Chondrocyte (in vitro differentiated cells): Measurements from ENCODE around the gene SDSL. TPM values are rescaled to one million over a fixed set of nuclear protein-coding genes. Genes with fewer than 3 reads are reported as not detected.

Experiments used
- DNase-seq: peaks from one replicate; pipeline ENCODE4 v3.0.0; 2021; ENCODE audit warnings: mixed read lengths, low spot score
- H3K27ac Mint-ChIP-seq: one replicate; pipeline ENCODE4 v1.8.0; 2021; ENCODE audit warnings: mild to moderate bottlenecking, moderate library complexity, mixed read lengths; ENCODE audit not compliant: unreplicated experiment
- H3K27me3 Mint-ChIP-seq: 2 replicates; pipeline ENCODE4 v1.8.0; 2021; ENCODE audit warnings: low read depth, mixed read lengths
- H3K36me3 Mint-ChIP-seq: 2 replicates; pipeline ENCODE4 v1.8.0; 2021; ENCODE audit warnings: low read depth, mixed read lengths
- H3K4me1 Mint-ChIP-seq: 2 replicates; pipeline ENCODE4 v1.8.0; 2021; ENCODE audit warnings: low read depth, mild to moderate bottlenecking, mixed read lengths
- H3K4me3 Mint-ChIP-seq: one replicate; pipeline ENCODE4 v1.8.0; 2021; ENCODE audit warnings: mild to moderate bottlenecking, moderate library complexity, mixed read lengths; ENCODE audit not compliant: unreplicated experiment
- H3K9me3 Mint-ChIP-seq: 2 replicates; pipeline ENCODE4 v1.8.0; 2021; ENCODE audit warnings: low read depth, mixed read lengths
- CTCF ChIP-seq: fragments of 200-600 bp; sonication (generic); IDR thresholded peaks from 2 replicates; pipeline ENCODE4 v1.5.0; 2021; ENCODE audit warnings: antibody characterized with exemption, mild to moderate bottlenecking, moderate library complexity
- total RNA-seq: library from RNA; stranded (reverse); gene quantifications from 3 replicates; pipeline ENCODE4 v1.2.1, GENCODE V29; 2021

SDSL gene
- total RNA-seq, 1 donor from 2014 or later, result 8.4 TPM

- Mint-ChIP-seq H3K27ac (no peak overlapping the region), H3K4me3 (no peak overlapping the region), H3K4me1 (peaks cover 26% of the 10 kb centered on the region), H3K36me3 (no peaks in the 10 kb centered on the region), H3K9me3 (no peaks in the 10 kb centered on the region), H3K27me3 (peaks cover 56% of the 10 kb centered on the region)
- DNase-seq, result no peak
- TF ChIP-seq CTCF, result no peak
These were observed 42.2 kb downstream of the SDSL start for GRCh38 chr12:113464452-113464775.

- peaks cover 58% of the 10 kb centered on the region for H3K27me3 Mint-ChIP-seq
These were observed 42.9 kb downstream of the SDSL start for GRCh38 chr12:113464852-113465719.

GRCh38 chr12:113465808-113466453 lies 43.8 kb downstream of the SDSL start:
- H3K27ac Mint-ChIP-seq, result no peak overlapping the region
- peaks cover 57% of the 10 kb centered on the region for H3K27me3 Mint-ChIP-seq
- no peak overlapping the region for H3K4me3 Mint-ChIP-seq

More at GRCh38 chr12:113464852-113465719, 42.9 kb downstream of the SDSL start:
- Mint-ChIP-seq H3K4me1 (peaks cover 26% of the 10 kb centered on the region), H3K36me3 (no peaks in the 10 kb centered on the region), H3K27ac (no peak overlapping the region), H3K4me3 (peak overlapping the region; percentile 49), H3K9me3 (no peaks in the 10 kb centered on the region)
- no peak for DNase-seq
- peak; percentile 15 for TF ChIP-seq CTCF

GRCh38 chr12:113466454-113467141 lies 44.4 kb downstream of the SDSL start:
- H3K27ac Mint-ChIP-seq, result no peak overlapping the region
- no peak for TF ChIP-seq CTCF
- peaks cover 58% of the 10 kb centered on the region for H3K27me3 Mint-ChIP-seq
- H3K36me3 Mint-ChIP-seq, result no peaks in the 10 kb centered on the region
- DNase-seq, result no peak
- H3K4me1 Mint-ChIP-seq, result peaks cover 30% of the 10 kb centered on the region
- H3K9me3 Mint-ChIP-seq, result no peaks in the 10 kb centered on the region
- H3K4me3 Mint-ChIP-seq, result peak overlapping the region; percentile 33

More at GRCh38 chr12:113465808-113466453, 43.8 kb downstream of the SDSL start:
- Mint-ChIP-seq H3K4me1 (peaks cover 29% of the 10 kb centered on the region), H3K9me3 (no peaks in the 10 kb centered on the region), H3K36me3 (no peaks in the 10 kb centered on the region)
- no peak for DNase-seq
- no peak for TF ChIP-seq CTCF

GRCh38 chr12:113467142-113467501 lies 44.9 kb downstream of the SDSL start:
- H3K27me3 Mint-ChIP-seq, result peaks cover 63% of the 10 kb centered on the region
- peaks cover 34% of the 10 kb centered on the region for H3K4me1 Mint-ChIP-seq

More at GRCh38 chr12:113467142-113467501, 44.9 kb downstream of the SDSL start:
- no peaks in the 10 kb centered on the region for H3K36me3 Mint-ChIP-seq
- H3K9me3 Mint-ChIP-seq, result no peaks in the 10 kb centered on the region
- TF ChIP-seq CTCF, result no peak
- H3K27ac Mint-ChIP-seq, result no peak overlapping the region
- peak overlapping the region; percentile 33 for H3K4me3 Mint-ChIP-seq
- no peak for DNase-seq
